ENCODE results near the gene MFAP2. TPM values are rescaled to one million over a fixed set of nuclear protein-coding genes. Genes with fewer than 3 reads are reported as not detected.
A peak's percentile ranks its signal among the peaks of the same experiment; 100 is the strongest.
"Not testable (repeated sequence)": the region's sequence is repeated elsewhere in the genome, so short reads cannot be mapped to it uniquely, and the experiment has no call there.

The MFAP2 gene
- polyA plus RNA-seq, 1 donor, result 180 TPM

DNA sequence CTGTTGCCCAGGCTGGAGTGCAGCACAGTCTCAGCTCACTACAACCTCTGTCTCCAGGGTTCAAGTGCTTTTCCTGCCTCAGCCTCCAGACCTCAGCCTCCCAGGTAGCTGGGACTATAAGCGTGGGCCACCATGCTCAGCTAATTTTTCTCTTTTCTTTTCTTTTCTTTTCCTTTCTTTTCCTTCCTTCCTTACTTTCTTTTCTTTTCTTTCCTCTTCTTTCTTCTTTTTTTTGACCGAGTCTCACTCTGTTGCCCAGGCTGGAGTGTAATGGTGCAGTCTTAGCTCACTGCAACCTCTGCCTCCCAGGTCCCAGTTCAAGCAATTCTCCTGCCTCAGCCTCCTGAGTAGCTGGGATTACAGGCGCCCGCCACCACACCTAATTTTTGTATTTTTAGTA is 16.3 kb downstream of the MFAP2 start:
- not testable (repeated sequence) for DNase-seq

DNA sequence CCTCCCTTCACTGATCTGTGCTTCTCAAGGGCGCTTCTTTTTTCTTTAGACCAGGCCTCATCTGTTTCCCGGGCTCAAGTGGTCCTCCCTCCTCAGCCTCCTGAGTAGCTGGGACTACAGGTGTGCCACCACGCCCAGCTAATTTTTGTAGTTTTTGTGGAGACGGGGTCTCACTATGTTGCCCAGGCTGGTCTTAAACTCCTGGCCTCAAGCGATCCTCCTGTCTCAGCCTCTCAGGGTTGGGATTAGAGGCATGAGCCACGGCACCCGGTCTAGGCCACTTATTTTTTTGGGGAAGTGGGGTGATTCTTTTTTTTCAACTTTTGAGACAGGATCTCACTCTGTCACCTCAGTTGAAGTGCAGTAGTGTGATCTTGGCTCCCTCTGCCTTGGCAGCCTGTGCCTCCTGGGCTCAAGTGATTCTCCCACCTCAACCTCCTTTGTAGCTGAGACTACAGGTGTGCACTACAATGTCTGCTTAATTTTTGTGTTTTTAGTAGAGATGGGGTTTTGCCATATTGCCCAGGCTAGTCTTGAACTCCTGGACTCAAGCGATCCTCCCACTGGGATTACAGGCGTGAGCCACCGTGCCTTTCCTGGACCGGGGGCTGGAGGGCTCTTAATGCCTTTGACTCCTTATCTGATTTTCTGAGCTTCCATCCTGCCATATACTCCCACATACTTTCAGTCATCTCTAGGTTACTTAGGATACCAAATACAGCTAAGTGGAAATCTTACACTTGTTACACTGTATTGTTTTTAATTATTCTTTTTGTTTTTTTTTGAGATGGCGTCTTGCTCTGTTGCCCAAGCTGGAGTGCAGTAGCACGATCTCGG is 18.9 kb downstream of the MFAP2 start:
- DNase-seq, result no peak

DNA sequence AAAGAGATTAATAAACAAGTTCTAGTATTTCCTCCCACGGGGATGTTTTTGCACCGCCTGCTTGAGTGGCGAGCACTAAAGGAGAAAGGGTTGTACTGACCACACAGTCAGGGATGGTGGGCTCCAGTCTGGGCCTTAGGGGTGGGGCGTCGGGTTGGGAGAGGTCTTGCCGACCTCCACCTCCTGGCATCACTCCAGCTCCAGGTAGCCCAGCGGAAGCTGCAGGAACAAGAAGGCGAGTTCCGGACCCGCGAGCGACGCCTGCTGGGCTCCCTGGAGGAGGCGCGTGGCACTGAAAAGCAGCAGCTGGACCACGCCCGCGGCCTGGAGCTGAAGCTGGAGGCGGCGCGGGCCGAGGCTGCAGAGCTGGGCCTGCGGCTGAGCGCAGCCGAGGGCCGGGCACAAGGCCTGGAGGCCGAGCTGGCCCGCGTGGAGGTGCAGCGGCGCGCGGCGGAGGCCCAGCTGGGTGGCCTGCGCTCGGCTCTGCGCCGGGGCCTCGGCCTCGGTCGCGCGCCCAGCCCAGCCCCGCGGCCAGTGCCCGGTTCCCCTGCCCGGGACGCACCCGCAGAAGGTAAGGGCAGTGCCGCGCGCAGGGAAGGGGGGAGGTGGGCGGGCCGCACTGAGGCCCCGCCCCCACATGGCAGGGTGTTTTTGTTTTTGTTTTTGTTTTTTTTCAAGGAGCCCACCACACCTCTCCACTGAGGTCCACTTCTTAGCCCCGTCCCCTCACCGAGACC is 19.7 kb downstream of the MFAP2 start:
- DNase-seq, result peak; percentile 81

DNA sequence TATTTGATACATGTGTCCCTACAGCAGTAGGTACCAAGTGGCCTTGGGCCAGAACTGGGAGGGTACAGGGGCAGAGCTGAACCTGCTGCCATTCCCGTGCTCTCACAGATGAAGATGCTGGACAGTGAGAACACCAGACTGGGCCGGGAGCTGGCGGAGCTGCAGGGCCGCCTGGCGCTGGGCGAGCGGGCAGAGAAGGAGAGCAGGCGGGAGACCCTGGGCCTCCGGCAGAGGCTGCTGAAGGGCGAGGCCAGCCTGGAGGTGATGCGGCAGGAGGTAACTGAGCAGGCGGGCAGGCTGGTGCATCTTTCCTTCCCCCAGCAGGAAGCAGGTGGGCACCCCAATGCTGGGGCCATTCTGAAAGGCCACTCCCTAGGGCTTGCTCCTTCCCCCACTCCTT is 21.9 kb downstream of the MFAP2 start:
- DNase-seq, result no peak

DNA sequence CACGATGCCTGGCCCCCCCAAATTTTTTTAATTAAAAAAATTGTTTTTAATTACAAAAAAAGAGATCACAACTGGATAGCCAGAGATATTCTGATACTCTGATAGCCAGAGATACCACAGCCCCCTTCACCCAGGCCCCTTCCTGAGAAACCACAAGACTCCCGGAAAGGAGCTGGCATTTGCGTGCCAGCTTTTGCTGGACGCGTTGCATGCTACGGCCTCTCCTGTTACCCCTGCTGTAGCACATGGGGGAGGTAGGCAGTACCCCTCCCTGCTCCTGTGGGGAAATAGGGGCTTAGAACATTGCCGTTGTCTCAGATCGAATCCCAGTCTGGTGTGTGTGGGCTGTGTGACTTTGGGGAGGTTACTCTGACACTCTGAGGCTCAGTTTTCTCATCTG is 22.7 kb downstream of the MFAP2 start:
- no peak for DNase-seq

DNA sequence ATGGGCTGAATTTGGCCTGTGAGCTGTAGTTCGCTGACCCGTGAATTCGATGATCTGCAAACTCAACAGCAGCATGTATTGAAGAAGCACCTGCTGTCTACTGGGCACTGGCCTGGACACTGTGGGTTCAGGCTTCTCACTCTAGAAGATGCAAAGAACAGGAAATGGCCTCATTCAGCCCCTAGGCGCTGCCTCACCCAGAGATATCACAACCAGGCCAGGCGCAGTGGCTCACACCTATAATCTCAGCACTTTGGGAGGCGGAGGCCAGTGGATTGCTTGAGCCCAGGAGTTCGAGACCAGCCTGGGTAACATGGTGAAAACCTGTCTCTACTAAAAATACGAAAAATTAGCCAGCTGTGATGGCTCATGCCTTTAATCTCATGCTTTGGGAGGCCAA is 23.6 kb downstream of the MFAP2 start:
- no peak for DNase-seq

DNA sequence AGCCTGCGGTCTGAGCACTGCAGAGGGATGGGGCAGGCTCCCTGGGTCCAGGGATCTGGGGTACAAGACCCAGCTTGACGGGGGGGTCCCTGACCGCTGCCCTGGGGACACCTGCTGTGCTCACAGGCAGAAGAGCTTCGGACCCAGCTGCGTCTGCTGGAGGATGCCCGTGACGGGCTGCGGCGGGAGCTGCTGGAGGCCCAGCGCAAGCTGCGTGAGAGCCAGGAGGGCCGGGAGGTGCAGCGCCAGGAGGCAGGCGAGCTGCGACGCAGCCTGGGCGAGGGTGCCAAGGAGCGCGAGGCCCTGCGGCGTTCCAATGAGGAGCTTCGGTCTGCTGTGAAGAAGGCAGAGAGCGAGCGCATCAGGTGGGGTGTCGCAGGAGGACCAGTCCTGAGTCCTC is 25.2 kb downstream of the MFAP2 start:
- DNase-seq, result no peak

DNA sequence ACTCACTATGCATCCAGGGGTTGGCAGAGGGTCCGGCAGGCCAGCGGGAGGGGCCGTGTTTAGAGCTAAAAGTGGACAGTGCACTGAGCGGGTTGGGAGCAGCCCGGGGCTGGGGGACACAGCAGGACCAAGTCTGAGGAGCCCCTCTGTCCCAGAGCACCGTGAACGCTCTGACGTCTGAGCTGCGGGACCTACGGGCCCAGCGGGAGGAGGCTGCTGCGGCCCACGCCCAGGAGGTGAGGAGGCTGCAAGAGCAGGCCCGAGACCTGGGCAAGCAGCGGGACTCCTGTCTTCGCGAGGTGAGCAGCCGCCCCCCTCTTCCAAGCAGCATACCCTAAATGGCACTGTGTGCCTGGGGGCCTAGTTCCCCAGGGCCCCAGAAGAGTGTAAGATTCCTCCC is 25.8 kb downstream of the MFAP2 start:
- no peak for DNase-seq

DNA sequence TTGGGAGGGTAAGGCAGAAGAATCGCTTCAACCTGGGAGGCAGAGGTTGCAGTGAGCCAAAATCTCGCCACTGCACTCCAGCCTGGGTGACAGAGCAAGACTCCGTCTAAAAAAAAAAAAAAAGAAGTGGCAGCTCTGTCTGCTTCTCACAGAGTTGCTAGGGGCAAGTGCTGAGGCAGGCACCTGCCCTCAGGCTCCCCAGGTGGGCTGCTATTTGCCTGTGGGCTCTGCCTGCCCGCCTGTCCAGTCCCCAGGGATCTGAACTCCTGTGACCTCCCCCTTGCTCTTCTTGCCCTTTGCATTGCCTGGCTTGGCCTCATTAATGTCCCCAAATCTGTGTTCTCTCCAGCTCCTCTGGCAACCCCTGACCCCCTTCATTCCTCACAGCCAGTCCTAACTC is 28.0 kb downstream of the MFAP2 start:
- DNase-seq, result not testable (repeated sequence)

DNA sequence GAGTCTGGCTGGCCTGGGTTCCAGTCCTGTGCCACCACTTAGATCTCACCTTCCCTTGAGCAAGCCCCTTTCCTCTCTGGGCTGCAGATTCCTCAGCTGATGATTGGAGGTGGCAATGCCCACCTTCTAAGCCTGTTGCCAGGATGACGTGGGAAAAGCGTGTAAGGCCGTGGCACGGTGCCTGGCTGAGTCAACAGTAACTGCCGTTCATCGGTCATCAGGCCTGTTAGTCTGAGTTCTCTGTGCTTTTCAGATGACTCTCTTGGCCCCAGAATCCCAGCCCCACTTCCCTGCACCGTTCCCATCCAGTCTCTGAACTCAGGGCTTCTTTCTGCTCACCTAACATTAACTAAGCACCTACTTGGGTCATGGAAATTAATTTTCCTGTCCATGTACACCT is 31.4 kb downstream of the MFAP2 start:
- DNase-seq, result not testable (repeated sequence)

DNA sequence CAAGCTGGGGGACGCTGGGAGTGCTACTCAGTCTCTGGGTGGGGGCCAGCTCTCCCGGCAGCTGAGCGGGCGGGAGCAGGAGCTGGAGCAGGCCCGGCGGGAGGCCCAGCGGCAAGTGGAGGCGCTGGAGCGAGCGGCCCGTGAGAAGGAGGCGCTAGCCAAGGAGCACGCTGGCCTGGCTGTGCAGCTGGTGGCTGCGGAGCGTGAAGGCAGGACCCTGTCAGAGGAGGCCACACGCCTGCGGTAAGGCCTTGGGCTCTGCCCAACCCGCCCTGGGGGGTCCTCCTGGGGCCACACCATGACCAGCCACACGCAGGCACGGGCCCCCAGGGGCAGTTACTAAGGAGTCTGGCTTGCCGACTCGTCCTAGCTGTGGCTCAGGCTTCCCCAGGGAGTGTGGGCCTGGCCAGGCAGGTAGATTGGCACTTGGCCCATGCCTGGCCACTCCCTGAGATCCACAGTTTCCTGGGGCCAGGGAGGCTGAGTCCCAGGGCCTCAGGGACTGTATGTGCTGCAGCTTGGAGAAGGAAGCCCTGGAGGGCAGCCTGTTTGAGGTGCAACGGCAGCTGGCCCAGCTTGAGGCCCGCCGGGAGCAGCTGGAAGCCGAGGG is 32.0 kb downstream of the MFAP2 start:
- DNase-seq, result peak; percentile 32

DNA sequence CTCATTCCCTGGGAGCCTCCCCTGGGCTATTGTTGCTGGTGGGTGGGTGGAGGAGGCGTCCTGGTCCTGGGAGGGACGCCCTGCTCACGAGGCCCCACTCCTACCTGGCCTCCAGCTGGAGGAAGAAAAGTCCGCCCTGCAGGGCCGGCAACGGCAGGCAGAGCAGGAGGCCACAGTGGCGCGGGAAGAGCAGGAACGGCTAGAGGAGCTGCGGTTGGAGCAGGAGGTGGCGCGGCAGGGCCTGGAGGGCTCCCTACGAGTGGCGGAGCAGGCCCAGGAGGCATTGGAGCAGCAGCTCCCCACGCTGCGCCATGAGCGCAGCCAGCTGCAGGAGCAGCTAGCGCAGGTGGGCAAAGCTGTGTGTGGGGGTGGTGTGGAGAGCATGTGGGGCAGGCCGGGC is 33.8 kb downstream of the MFAP2 start:
- DNase-seq, result no peak

DNA sequence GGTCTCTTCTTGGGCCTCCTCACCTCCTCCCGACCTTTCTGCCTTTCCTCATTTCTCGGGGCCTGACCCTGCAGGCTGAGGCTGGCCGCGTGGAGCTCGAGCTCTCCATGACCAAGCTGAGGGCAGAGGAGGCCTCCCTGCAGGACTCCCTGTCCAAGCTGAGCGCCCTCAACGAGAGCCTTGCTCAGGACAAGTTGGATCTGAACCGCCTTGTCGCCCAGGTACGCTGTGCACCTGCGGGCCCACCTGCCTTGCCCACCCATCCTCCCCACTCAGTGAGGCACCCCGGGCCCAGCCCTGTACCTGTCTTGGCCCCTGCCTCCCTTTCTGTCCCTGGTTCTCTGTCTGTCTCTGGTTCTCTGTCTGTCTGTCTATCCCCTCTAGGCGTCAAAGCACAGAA is 34.2 kb downstream of the MFAP2 start:
- not testable (repeated sequence) for DNase-seq

DNA sequence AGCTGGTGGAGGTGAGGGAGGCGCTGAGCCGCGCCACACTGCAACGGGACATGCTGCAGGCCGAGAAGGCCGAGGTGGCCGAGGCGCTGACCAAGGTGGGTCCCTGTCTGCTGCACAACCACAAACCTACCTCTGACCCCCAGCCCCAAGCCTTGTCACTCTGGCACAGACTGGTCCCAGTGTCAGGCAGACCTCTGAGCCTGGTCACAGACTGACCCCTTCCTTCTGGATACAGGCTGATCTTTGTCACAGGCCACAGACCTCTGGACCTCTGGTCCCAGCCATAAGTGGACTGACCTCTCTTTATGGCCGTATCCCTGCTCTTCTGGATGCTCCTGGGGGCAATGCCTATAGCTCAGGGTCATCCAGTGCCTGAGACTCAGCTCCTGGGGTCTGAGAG is 34.9 kb downstream of the MFAP2 start:
- DNase-seq, result not testable (repeated sequence)

DNA sequence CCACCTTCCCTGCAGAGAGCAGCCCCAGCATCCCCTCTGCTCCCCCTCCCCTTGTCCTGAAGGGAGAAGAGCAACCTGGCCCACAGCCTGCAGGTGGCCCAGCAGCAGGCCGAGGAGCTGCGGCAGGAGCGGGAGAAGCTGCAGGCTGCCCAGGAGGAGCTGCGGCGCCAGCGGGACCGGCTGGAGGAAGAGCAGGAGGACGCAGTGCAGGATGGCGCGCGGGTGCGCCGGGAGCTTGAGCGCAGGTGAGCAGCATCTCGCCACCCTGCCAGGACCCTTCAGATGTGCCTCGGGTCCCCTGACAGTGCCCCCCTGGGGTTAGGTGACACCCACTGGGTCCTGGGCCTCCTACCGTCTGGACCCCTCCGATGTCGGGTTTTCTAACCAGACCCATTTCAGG is 36.4 kb downstream of the MFAP2 start:
- DNase-seq, result no peak

DNA sequence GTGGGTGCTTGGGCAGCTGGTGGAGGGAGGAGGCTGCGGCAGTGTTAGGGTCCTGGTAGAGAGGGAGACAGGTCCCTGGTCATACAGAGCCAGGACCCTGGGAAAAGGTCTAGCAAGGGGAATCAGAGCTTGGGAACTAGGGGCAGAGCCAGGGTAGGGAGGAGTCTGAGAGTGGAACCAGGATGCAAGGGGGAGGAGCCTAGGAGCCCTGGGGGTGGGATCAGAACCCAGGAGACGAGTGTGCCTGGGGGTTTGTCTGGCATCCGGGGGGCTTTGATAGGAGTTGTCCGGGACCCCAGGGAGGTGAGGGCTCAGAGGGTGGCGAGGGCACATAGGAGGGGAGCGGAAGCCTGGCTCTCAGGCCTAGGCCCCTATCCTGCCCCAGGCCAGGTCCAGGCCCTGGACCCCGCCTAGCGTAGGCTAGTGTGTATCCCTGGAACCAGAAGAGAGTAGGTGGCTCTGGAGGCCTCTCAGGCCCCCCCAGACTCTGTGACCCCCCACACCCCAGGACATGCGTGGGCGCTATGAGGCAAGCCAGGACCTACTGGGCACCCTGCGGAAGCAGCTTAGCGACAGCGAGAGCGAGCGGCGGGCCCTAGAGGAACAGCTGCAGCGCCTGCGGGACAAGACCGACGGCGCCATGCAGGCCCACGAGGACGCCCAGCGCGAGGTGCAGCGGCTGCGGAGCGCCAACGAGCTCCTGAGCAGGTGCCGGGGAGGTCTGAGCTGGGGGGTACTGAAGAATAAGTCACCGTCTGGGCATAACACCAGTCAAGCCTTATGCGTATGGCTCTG is 40.8 kb downstream of the MFAP2 start:
- not testable (repeated sequence) for DNase-seq

DNA sequence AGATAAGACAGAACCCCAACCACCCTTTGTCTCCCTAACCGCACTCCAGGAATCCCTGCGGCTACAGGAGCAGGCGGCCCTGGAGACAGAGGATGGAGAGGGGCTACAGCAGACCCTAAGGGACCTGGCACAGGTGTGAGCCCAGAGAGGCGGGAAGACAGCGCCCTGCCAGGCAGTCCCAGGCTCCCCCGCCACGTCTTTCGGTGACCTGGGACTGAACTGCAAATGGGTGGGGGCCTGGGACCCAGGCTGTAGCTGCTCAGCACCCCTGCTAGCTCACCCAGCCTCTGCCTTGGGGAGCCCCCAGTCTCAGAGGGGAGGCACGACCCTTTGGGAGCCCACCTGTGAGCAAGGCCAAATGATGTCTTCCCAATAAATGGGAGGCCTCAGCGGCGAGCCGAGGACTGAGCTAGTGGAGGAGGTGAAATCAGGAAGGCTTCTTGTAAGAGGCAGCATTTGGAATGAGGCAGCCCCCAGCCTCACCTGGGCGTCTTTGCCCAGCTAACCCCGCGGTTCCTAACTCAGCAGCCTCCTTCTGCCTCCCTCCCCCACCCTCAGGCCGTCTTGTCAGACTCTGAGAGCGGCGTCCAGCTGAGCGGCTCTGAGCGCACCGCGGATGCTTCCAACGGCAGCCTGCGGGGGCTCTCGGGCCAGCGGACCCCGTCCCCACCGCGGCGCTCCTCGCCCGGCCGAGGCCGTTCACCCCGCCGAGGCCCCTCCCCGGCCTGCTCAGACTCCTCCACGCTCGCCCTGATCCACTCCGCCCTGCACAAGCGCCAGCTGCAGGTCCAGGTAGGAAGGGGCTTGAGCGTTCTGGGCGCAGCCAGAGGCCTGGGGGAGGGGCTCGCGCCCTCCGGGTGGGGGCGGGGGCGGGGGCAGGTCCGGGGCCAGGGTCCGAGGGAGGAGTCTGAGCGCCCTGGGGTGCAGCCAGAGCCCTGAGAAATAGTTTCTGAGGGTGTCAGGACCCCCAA is 41.8 kb downstream of the MFAP2 start:
- DNase-seq, result no peak

DNA sequence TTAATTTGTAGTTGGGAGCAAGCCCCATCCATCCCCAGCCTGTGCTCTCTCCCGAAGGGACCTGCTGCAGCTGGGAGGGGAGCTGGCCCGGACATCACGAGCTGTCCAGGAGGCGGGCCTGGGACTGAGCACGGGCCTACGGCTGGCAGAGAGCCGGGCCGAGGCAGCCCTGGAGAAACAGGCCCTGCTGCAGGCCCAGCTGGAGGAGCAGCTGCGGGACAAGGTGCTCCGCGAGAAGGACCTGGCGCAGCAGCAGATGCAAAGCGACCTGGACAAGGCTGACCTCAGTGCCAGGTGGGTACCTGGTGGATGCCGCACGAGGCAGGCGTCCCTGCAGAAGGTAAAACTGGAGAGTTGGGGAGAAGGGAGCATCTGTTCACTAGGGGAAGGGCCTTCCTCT is 43.8 kb downstream of the MFAP2 start:
- DNase-seq, result not testable (repeated sequence)

DNA sequence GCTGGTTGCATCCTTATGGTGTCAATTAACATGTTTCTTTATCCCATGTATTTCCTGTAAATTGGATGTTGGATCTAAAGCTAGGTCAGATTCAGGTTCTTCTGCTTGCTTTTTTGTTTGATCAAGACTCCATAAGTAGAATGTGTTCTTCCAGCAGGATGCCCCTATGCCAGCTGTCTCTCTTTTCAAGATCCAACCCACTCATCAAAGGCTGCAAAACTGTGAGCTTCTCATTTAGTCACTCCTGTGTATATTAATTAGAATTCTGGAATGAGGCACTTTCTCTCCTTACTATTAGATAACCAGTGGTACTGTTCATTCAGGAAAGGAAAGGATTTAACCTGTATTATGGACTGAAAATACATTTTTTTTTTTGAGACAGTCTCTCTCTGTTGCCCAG is 46.5 kb downstream of the MFAP2 start:
- not testable (repeated sequence) for DNase-seq

DNA sequence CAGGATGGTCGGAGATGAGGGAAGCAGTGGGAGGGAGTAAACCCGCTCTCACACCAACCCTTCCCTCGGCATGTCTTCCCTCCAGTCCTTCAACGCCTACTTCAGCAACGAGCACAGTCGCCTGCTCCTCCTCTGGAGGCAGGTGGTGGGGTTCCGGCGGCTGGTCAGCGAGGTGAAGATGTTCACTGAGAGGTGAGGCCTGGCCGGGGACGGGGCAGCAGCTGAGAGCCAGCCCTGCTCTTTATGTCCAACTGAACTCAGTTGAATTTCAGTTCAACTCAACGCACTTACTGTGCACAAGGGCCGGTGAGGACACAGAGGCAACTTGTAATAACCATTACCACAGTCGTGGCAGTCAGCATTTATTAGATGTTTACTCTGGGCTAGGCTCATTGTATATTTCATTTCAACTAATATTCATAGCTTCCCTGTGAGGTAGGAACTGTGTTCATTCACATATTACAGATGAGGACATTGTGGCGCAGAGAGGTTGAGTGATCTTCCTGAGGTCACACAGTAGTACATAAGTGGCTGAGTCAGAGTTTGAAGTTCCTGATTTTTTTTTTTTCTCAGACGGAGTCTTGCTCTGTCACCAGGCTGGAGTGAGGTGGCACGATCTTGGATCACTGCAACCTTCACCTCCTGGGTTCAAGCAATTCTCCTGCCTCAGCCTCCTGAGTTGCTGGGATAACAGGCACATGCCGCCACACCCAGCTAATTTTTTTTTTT is 49.0 kb downstream of the MFAP2 start:
- DNase-seq, result not testable (repeated sequence)

All from left kidney (tissue), 2 donors.